HL-60/S4 (cell line): ENCODE data around the gene HRH3.

Source experiments
- in situ Hi-C: fragments of 300-500 bp; cut with MboI; formaldehyde crosslinking; loops from 2 replicates; pipeline ENCODE4 v1.14.3; 2022; ENCODE audit warnings: low sequenced_read_pairs

The HRH3 gene

DNA sequence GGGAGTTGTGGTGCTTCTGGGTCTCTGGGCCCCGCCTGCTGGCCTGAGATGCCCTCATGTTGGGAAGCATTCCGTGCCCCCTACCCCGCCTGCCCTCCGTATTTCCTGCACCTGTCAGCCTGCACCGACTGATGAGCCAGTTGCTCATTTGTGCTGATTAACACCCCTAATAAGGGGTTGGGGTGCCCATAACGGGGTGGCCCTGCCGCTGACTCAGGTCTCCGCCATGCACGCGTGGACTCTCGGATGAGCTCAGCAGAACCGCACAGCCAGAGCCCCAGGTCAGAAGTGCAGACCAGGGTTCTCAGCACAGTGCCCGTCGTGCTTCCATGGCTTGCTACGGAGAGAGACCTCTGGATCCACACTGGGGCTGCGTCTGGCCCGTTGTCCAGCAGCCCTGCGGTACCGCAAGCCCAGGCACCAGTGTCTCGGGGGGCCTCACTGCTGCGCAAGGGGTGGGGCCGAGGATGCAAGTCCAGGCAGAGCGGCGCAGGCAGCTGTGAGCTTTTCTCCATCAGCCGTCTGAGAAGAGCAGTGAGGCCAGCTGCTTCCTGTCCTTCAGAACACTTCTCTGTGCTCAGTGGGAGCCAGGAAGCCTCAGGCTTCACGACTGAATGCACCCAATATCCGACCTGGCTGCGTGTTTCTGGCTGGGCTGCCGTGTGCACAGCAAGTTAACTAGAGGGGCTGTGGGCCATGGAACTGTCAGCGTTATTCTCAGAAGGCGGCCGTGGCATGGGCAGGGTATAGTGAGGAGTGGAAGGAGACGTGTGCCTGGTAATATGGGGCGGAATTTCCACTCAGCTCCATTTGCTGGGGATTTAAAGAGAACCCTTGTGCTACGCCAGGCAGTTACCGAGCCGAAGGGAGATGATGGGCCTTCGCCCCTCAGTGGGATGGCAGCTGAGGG, 18.6 kb downstream of the HRH3 start:
- in situ Hi-C loops = no loop called here

GRCh38 chr20:62200491-62201172, 19.4 kb downstream of the HRH3 start:
- in situ Hi-C loops = no loop called here

DNA sequence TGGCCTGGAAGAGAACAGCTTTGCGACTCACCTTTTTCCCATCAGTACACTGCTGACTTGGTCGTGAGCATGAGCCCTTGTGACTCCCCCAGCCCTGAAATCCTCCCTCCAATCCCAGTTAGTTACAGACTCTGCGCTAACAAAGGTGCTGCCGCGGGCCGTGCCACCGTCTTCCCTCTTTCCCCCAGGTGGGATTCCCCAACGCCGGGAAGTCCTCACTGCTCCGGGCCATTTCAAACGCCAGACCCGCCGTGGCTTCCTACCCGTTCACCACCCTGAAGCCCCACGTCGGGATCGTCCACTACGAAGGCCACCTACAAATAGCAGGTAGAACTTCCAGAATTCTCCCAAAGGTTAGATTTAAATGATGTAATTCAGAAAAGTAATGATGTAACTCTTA, 21.1 kb downstream of the HRH3 start:
- in situ Hi-C loops = no loop called here

- in situ Hi-C loops = no loop called here
Observed at GRCh38 chr20:62198496-62198895, 21.6 kb downstream of the HRH3 start.

- in situ Hi-C loops = no loop called here
Observed at GRCh38 chr20:62197801-62198200, 22.3 kb downstream of the HRH3 start.

- in situ Hi-C loops = no loop called here
Observed at GRCh38 chr20:62197311-62197710, 22.8 kb downstream of the HRH3 start.

DNA sequence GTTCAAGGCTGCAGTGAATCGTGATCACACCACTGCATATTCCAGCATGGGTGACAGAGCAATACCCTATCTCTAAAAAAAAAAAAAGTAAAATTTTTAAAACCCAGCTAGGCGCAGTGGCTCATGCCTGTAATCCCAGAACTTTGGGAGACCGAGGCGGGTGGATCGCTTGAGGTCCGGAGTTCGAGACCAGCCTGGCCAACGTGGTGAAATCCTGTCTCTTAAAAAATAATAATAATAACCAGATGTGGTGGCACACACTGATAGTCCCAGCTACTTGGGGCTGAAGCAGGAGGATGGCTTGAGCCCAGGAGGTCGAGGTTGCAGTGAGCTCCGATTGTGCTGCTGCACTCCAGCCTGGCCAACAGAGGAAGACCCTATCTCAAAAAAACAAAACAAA, 23.8 kb downstream of the HRH3 start:
- in situ Hi-C loops = no loop called here

DNA sequence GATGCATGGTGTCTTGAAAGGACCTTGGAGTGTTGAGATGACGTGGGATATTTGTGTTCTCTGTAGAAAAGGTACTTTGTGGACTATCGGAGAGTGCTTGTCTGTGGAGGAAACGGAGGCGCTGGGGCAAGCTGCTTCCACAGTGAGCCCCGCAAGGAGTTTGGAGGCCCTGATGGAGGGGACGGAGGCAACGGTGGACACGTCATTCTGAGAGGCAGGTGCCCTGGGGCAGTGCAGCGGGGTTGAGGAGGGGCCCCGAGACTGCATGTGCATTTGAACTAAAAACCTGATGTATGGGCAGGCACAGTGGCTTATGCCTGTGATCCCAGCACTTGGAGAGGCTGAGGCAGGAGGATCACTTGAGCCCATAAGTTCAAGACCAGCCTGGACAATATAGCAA, 24.3 kb downstream of the HRH3 start:
- in situ Hi-C loops = no loop called here

GRCh38 chr20:62195075-62195405, 25.0 kb downstream of the HRH3 start:
- in situ Hi-C loops = no loop called here

- in situ Hi-C loops = no loop called here
Observed at GRCh38 chr20:62193079-62194025, 26.7 kb downstream of the HRH3 start.

GRCh38 chr20:62192635-62193034, 27.4 kb downstream of the HRH3 start:
- in situ Hi-C loops = no loop called here

DNA sequence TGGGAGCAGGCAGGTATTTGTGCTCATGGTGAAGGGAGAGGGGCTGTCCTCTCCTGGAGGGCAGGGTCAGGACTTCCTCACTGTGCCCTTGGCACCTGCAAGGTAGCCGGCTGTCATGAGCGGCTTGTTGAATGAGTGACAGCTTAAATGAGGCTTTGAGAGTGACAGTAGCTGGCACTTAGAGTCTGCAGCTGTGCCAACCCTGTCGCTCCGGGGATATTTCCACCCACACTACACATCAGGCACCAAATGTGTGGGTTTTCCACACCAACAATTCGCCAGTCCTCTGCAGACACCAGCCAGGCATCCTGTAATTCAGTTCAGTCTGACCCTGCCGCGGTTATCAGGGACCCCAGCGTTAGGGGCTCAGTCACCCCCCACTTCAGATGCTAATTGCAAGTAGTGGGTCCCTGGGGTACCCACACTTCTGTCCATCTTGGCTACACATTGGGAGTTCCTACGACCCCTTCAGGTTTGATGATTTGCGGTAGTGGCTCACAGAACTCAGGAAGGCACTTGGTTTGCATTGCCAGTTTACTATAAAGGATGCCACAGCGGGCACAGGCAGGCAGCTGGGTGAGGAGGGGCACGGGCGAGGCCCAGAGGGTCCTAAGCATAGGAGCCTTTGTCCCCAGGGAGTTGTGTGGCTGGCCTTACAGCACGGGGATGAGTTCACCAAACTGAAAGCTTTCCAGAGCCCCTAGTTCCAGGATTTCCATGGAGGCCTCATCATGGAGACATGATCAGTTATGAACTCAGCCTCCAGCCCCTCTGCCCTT, 28.1 kb downstream of the HRH3 start:
- in situ Hi-C loops = no loop called here

DNA sequence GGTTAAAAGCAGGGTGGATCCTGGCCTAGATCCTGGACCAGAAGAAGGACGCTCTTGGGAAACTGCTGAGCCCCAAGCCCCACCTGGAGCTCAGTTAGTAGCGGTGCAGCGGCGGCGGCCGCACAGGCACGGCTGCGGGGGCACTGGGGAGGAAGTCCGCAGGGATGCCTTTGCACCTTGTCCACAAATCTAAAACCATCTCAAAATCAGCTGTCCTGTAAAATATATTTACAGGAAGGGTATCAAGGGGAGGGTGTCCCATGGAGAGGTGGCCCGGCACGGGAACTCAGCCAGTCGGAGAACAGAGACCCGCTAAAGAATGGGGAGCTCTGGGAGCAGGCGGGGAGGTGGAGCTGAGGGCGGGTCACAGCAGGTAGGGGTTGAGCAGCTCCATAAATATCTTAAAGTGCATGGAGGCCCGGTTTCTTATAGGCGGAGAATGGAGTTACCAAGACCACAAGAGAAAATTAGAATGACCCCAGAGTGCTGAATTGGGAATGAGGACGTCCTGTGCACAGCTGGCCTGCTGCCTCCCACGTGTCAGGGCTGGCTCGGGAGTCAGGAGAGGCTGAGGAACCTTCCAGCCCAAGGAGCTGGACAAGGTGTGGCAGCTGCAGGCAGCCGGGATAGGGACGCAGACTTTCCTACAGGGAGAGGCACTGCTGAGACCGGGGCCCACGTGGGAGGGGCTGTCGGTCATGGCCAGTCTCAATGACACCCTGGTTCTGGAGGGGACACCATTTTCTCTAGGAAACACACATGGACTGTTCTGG, 29.3 kb downstream of the HRH3 start:
- in situ Hi-C loops = no loop called here

DNA sequence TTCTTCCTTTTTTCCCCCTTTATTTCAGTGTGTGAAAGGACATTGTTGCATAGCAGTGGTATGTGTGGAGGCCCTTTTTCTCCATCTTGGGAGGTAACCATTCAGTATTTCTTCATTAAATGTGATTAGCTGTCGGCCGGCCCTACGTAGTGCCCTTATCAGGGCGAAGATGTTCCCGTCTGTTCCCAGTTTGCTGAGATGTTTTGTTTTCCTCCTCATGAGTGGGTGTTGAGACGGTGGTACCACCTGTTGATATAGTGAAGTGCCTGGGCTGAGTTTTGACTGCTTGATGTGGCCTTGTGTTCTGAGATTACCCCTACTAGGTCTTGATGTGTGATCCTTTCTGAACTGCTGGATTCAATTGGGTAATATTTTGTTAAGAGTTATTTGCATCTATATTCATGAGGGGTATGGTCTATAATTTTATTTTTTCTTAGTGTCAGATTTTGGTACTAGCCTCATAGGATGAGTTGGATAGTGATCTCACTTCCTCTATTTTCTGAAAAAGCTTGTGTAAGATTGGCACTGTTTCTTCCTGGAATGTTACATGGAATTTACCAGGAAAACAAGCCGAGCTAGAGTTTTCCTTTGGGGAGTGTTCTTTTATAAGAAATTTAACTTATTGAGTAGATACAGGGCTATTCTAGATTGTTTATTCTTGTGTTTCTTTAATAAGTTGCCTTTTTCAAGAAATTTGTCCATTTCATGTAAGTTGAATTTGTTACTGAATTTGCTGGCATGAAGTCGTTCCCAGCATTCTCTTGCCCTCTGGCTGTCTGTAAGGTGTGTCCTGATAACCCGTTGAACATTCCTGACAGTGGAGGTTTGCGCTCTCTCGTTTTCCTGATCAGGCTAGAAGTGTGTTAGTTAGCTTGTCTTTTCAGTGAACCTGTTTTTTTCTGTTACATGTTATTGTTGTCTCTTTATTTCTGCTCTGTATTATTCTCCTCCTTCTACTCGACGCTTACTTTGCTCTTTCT, 32.9 kb downstream of the HRH3 start:
- in situ Hi-C loops = no loop called here

GRCh38 chr20:62186096-62186426, 34.0 kb downstream of the HRH3 start:
- in situ Hi-C loops = no loop called here

- in situ Hi-C loops = no loop called here
Observed at GRCh38 chr20:62183426-62184142, 36.5 kb downstream of the HRH3 start.

GRCh38 chr20:62182469-62183425, 37.3 kb downstream of the HRH3 start, which contains the start of gene MTG2:
MTG2 (plus strand) TSS chr20:62183028; CDS start chr20:62193421, 10,393 bp downstream.
- in situ Hi-C loops = no loop called here
